H7 (cell line): ENCODE measurements around the gene GUCY2D. TPM values are rescaled to one million over a fixed set of nuclear protein-coding genes. Genes with fewer than 3 reads are reported as not detected.

Experiments used
- DNase-seq: peaks from one replicate; pipeline ENCODE4 v3.0.0; 2012
- H3K27me3 ChIP-seq: 2 replicates; pipeline ENCODE4 v1.6.0; 2011; ENCODE audit warnings: mild to moderate bottlenecking, low read length; ENCODE audit not compliant: control insufficient read depth, insufficient read depth
- H3K36me3 ChIP-seq: replicated peaks from 2 replicates; pipeline ENCODE4 v1.5.1; 2011; ENCODE audit warnings: low read length; ENCODE audit not compliant: control insufficient read depth, insufficient read depth
- H3K4me3 ChIP-seq: 2 replicates; pipeline ENCODE4 v1.5.1; 2011; ENCODE audit warnings: low read depth, mild to moderate bottlenecking, control low read depth, low read length, moderate library complexity; ENCODE audit not compliant: insufficient read depth
- total RNA-seq: library from RNA; depleted of rRNA; stranded (reverse); fragments of >200 nt; shearing (Covaris generic); gene quantifications from 2 replicates; pipeline ENCODE4 v1.2.3, GENCODE V29; 2014

The GUCY2D gene
- total RNA-seq, 1 experiment from 2014 or later, result not detected

GRCh38 chr17:7982173-7982572 lies 20.2 kb upstream of the GUCY2D start:
- H3K36me3 ChIP-seq, result no peaks in the 10 kb centered on the region
- H3K27me3 ChIP-seq, result no peaks in the 10 kb centered on the region
- no peak for DNase-seq
- H3K4me3 ChIP-seq, result no peak overlapping the region

- Histone ChIP-seq H3K36me3 (no peaks in the 10 kb centered on the region), H3K4me3 (no peak overlapping the region), H3K27me3 (no peaks in the 10 kb centered on the region; the same call in 1 of the 2 replicates)
- no peak for DNase-seq
Measured at GRCh38 chr17:7982666-7983065, 19.7 kb upstream of the GUCY2D start.

GRCh38 chr17:7984904-7985303 lies 17.5 kb upstream of the GUCY2D start:
- peaks cover 8% of the 10 kb centered on the region for H3K27me3 ChIP-seq
- DNase-seq, result no peak
- H3K36me3 ChIP-seq, result no peaks in the 10 kb centered on the region
- no peak overlapping the region for H3K4me3 ChIP-seq

- Histone ChIP-seq H3K27me3 (peaks cover 13% of the 10 kb centered on the region), H3K36me3 (no peaks in the 10 kb centered on the region), H3K4me3 (no peak overlapping the region)
- no peak for DNase-seq
Measured at GRCh38 chr17:7987112-7987893, 15.1 kb upstream of the GUCY2D start.

GRCh38 chr17:7988750-7989178 lies 13.7 kb upstream of the GUCY2D start:
- no peak for DNase-seq
- Histone ChIP-seq H3K27me3 (peaks cover 13% of the 10 kb centered on the region), H3K36me3 (no peaks in the 10 kb centered on the region)

GRCh38 chr17:7989781-7990655 lies 12.4 kb upstream of the GUCY2D start:
- DNase-seq, result peak; percentile 96
- H3K27me3 ChIP-seq, result peaks cover 13% of the 10 kb centered on the region
- no peaks in the 10 kb centered on the region for H3K36me3 ChIP-seq
- H3K4me3 ChIP-seq, result peak overlapping the region; percentile 63

More at GRCh38 chr17:7988750-7989178, 13.7 kb upstream of the GUCY2D start:
- H3K4me3 ChIP-seq, result no peak overlapping the region

- Histone ChIP-seq H3K4me3 (no peak overlapping the region), H3K36me3 (no peaks in the 10 kb centered on the region), H3K27me3 (peaks cover 13% of the 10 kb centered on the region)
- DNase-seq, result no peak
Measured at GRCh38 chr17:7992516-7992915, 9.9 kb upstream of the GUCY2D start.

GRCh38 chr17:7992924-7993323 lies 9.5 kb upstream of the GUCY2D start:
- H3K4me3 ChIP-seq, result no peak overlapping the region
- H3K27me3 ChIP-seq, result peaks cover 13% of the 10 kb centered on the region
- DNase-seq, result no peak
- no peaks in the 10 kb centered on the region for H3K36me3 ChIP-seq

- no peak overlapping the region for H3K4me3 ChIP-seq
- DNase-seq, result no peak
- no peaks in the 10 kb centered on the region for H3K36me3 ChIP-seq
- peaks cover 12% of the 10 kb centered on the region for H3K27me3 ChIP-seq
Measured at GRCh38 chr17:7993972-7994589, 8.3 kb upstream of the GUCY2D start.

- Histone ChIP-seq H3K4me3 (no peak overlapping the region), H3K27me3 (peaks cover 2% of the 10 kb centered on the region; the same call in 1 of the 2 replicates), H3K36me3 (no peaks in the 10 kb centered on the region)
- DNase-seq, result no peak
Measured at GRCh38 chr17:7995724-7996123, 6.7 kb upstream of the GUCY2D start.

GRCh38 chr17:7997186-7997585 lies 5.2 kb upstream of the GUCY2D start:
- Histone ChIP-seq H3K36me3 (no peaks in the 10 kb centered on the region), H3K27me3 (peaks cover 7% of the 10 kb centered on the region; the same call in 1 of the 2 replicates), H3K4me3 (no peak overlapping the region)
- DNase-seq, result peak; percentile 74

GRCh38 chr17:8002721-8003593 lies 542 bp downstream of the GUCY2D start:
- Histone ChIP-seq H3K36me3 (no peaks in the 10 kb centered on the region), H3K4me3 (peak overlapping the region; percentile 28; the same call in 1 of the 2 replicates), H3K27me3 (peaks cover 34% of the 10 kb centered on the region)
- peak; percentile 86 for DNase-seq

GRCh38 chr17:8003594-8004181 lies 1.3 kb downstream of the GUCY2D start:
- Histone ChIP-seq H3K27me3 (peaks cover 34% of the 10 kb centered on the region), H3K36me3 (no peaks in the 10 kb centered on the region), H3K4me3 (no peak overlapping the region; the same call in 1 of the 2 replicates)
- DNase-seq, result peak; percentile 83
